ENCODE data around the gene LYL1.

The LYL1 gene

DNA sequence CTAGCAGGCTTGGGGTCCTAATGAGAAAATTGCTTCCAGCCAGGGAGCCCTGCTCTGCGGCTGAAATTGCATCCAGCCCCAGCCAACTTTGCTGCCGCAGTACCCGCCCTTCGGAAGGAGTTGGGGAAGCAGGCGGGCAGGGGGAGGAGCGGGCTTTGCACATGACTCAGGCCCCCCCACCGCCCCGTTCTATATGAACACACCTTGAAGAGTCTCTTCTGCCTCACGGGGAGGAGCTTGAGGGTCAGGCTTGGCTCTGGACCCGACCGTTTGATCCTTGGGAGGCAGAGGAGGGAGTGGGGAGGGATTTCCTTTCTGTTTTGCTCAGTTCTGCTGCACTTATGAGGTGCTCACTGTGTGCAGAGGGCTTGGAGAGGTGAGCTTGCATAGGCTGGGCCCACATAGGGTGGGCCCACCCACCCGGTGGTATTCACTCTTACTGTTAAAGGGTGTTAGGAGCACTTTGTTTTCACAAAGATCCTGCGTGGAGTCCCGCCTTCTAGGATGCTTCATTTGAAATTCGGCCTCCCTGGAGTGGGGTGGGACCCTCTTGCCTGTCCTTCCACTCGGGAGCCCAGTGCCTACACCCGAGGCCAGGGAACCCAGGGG lies 46.5 kb downstream of the LYL1 start:
- H3K9ac ChIP-seq (ENCODE audit: low read length) = no peak overlapping the region
- TF ChIP-seq, protein P1, sequence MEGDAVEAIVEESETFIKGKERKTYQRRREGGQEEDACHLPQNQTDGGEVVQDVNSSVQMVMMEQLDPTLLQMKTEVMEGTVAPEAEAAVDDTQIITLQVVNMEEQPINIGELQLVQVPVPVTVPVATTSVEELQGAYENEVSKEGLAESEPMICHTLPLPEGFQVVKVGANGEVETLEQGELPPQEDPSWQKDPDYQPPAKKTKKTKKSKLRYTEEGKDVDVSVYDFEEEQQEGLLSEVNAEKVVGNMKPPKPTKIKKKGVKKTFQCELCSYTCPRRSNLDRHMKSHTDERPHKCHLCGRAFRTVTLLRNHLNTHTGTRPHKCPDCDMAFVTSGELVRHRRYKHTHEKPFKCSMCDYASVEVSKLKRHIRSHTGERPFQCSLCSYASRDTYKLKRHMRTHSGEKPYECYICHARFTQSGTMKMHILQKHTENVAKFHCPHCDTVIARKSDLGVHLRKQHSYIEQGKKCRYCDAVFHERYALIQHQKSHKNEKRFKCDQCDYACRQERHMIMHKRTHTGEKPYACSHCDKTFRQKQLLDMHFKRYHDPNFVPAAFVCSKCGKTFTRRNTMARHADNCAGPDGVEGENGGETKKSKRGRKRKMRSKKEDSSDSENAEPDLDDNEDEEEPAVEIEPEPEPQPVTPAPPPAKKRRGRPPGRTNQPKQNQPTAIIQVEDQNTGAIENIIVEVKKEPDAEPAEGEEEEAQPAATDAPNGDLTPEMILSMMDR (IDR thresholded peaks at IDR 0.05; ENCODE audit: low read depth, low read length) = no peak
- no peak for TF ChIP-seq EZH2phosphoT487 (IDR thresholded peaks at IDR 0.05; ENCODE audit: low read depth)
- H3K4me2 ChIP-seq (ENCODE audit: low read length) = no peak overlapping the region
- no peak overlapping the region for H2AFZ ChIP-seq (ENCODE audit: low read depth, low read length)
- peaks cover 16% of the 10 kb centered on the region for H3K27me3 ChIP-seq (ENCODE audit: low read depth, low read length)
- peaks cover 19% of the 10 kb centered on the region for H3K4me1 ChIP-seq (ENCODE audit: low read length)
- peaks cover 7% of the 10 kb centered on the region; the same call in 1 of the 2 replicates for H4K20me1 ChIP-seq (ENCODE audit: insufficient read depth, low read length)
- no peaks in the 10 kb centered on the region for H3K36me3 ChIP-seq (replicated peaks; ENCODE audit: low read depth, low read length)
- no peak overlapping the region for H3K4me3 ChIP-seq (ENCODE audit: low read length)
- H3K79me2 ChIP-seq (ENCODE audit: low read length) = no peaks in the 10 kb centered on the region
- H3K27ac ChIP-seq (ENCODE audit: low read length) = no peak overlapping the region
- no peaks in the 10 kb centered on the region for H3K9me3 ChIP-seq (ENCODE audit: insufficient read depth, low read length)

DNA sequence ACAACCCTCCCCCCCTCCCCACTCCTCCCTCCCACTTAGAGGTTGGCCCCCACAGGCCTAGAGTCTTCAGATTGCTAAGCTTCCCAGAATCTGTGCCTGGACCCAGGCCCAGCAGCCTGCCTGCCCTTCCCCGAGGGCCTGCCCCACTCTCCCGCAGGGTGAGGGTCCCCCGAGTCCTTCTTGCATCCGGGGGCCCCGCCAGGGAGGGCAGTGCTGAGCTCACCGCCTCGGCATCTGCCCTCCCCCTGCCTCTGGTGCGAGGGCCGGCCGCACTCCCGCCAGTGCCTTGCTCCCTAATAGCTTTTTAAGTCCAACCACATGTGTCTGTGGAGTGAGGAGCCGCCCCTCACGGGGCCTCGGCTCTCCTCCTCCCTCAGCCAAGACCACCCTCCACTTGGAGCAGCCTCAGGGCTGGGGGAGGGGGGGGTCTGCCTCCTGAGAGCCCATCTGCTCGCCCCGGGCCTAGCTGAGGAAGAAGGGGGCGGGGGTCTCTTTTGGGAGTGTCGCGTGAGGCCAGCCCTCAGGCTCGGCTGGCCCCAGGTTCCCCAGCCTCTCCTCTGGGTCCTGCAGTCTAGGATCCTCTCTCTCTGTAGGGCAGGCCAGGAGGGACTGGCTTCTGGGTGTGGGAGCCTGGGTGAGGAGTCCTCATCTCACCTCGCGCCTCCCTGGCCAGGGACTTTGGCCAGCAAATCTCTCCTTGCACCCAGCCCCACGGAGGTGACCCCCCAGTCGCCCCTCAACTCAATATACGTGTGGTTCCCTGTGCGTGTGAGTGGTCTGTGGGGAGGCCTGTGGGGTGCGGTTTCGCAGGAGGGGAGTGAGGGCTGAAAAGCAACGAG lies 47.2 kb downstream of the LYL1 start:
- peaks cover 10% of the 10 kb centered on the region; the same call in 1 of the 2 replicates for H4K20me1 ChIP-seq (ENCODE audit: insufficient read depth, low read length)
- no peak overlapping the region for H3K4me3 ChIP-seq (ENCODE audit: low read length)
- H3K27ac ChIP-seq (ENCODE audit: low read length) = no peak overlapping the region
- H3K9me3 ChIP-seq (ENCODE audit: insufficient read depth, low read length) = no peaks in the 10 kb centered on the region
- TF ChIP-seq, protein P1 (IDR thresholded peaks at IDR 0.05; ENCODE audit: low read depth, low read length) = no peak
- TF ChIP-seq EZH2phosphoT487 (IDR thresholded peaks at IDR 0.05; ENCODE audit: low read depth) = no peak
- peaks cover 15% of the 10 kb centered on the region for H3K27me3 ChIP-seq (ENCODE audit: low read depth, low read length)
- H2AFZ ChIP-seq (ENCODE audit: low read depth, low read length) = no peak overlapping the region
- H3K9ac ChIP-seq (ENCODE audit: low read length) = no peak overlapping the region
- H3K4me2 ChIP-seq (ENCODE audit: low read length) = no peak overlapping the region
- H3K4me1 ChIP-seq (ENCODE audit: low read length) = peaks cover 20% of the 10 kb centered on the region
- H3K36me3 ChIP-seq (replicated peaks; ENCODE audit: low read depth, low read length) = no peaks in the 10 kb centered on the region
- H3K79me2 ChIP-seq (ENCODE audit: low read length) = no peaks in the 10 kb centered on the region

DNA sequence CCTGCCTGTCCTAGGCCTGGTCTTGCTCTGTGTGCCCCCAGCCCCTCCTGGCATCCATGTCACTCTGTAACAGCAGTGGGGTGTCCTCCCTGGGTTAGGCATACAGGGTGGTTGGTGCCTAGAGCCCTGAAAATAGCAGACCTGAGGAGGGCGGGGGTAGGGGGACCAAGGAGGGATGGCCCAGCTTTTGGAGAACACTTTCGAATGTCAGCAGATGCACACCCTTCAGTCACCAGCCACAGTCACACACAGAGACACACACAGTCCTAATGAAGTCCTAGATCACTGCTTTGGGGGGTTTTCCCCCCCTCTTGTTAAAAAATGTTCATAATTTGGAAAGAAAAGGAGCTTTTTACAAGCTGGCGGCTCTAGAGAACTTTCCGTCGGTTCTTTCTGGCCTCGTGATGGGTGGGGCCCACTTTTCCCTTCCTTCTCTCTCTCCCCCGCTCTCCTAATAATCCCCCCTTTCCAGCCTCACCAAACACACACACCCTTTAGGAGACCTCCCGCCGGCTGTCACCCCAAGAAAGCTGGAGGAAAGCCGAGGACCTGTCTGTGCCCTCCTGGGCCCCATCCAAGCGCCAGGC lies 47.9 kb downstream of the LYL1 start:
- Histone ChIP-seq H3K4me1 (ENCODE audit: low read length) (peaks cover 17% of the 10 kb centered on the region), H2AFZ (ENCODE audit: low read depth, low read length) (no peak overlapping the region), H3K4me2 (ENCODE audit: low read length) (no peak overlapping the region), H3K36me3 (replicated peaks; ENCODE audit: low read depth, low read length) (no peaks in the 10 kb centered on the region), H3K4me3 (ENCODE audit: low read length) (no peak overlapping the region), H4K20me1 (ENCODE audit: insufficient read depth, low read length) (peaks cover 10% of the 10 kb centered on the region; the same call in 1 of the 2 replicates), H3K27me3 (ENCODE audit: low read depth, low read length) (peaks cover 12% of the 10 kb centered on the region), H3K9ac (ENCODE audit: low read length) (no peak overlapping the region), H3K27ac (ENCODE audit: low read length) (no peak overlapping the region), H3K79me2 (ENCODE audit: low read length) (no peaks in the 10 kb centered on the region), H3K9me3 (ENCODE audit: insufficient read depth, low read length) (no peaks in the 10 kb centered on the region)
- TF ChIP-seq, protein P1 (IDR thresholded peaks at IDR 0.05; ENCODE audit: low read depth, low read length) = no peak
- no peak for TF ChIP-seq EZH2phosphoT487 (IDR thresholded peaks at IDR 0.05; ENCODE audit: low read depth)
